ENCODE data around the gene TFDP1.

DNA sequence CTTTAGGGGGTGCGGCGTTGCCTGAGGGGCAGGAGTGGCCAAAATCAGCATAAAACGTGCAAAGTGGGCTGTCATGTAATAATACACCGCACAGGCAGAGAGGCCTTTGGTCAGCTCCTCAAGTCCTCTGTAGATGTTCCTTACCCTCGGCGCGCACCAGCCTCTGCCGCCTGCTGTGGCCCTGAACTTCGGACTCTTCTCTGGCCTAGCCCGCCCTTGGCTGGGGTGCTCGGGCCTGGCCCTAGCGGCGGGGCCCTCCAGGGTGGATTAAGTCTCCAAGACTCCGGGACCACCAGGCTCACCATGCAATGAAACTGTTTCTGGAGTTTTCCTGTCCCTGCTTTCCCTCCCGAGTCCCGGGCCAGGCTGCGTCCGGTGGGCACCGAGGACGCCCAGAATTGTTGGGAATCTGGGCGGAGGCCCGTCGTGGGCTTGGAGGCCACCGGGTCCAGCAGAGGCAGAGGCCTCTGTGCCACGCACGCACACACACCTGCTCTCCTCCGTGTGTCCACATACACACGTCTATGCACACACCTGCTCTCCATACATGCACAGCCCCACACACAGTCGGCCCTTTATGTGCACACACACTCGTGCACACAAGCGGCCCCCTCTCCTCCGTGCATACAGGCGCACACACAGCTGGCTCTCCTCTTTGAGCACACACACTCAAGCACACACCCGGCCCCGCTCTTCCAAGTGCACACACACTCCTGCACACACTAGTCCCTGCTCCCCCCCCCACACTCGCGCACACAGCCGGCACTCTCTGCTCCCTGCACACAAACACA, 1.5 kb upstream of the TFDP1 start:
- TF ChIP-seq, protein P1, sequence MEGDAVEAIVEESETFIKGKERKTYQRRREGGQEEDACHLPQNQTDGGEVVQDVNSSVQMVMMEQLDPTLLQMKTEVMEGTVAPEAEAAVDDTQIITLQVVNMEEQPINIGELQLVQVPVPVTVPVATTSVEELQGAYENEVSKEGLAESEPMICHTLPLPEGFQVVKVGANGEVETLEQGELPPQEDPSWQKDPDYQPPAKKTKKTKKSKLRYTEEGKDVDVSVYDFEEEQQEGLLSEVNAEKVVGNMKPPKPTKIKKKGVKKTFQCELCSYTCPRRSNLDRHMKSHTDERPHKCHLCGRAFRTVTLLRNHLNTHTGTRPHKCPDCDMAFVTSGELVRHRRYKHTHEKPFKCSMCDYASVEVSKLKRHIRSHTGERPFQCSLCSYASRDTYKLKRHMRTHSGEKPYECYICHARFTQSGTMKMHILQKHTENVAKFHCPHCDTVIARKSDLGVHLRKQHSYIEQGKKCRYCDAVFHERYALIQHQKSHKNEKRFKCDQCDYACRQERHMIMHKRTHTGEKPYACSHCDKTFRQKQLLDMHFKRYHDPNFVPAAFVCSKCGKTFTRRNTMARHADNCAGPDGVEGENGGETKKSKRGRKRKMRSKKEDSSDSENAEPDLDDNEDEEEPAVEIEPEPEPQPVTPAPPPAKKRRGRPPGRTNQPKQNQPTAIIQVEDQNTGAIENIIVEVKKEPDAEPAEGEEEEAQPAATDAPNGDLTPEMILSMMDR (IDR thresholded peaks at IDR 0.05), result no peak
- TF ChIP-seq POLR2AphosphoS5 (IDR thresholded peaks at IDR 0.05), result no peak

All from transverse colon (tissue), 4 donors.